Vagina (tissue), 2 donors: ENCODE data around the gene STK32B. TPM values are rescaled to one million over a fixed set of nuclear protein-coding genes. Genes with fewer than 3 reads are reported as not detected.

Experiments used
- DNase-seq, 2 donors: peaks; one replicate each; pipeline ENCODE4 v3.0.0-alpha.2; 2017; ENCODE audit errors: extremely low spot score in 2 of 2
- H3K27ac ChIP-seq: fragments of 200-600 bp; sonication (generic); one replicate; pipeline ENCODE4 v1.5.1; 2019
- H3K27me3 ChIP-seq: fragments of 200-600 bp; sonication (generic); one replicate; pipeline ENCODE4 v1.5.1; 2019
- H3K36me3 ChIP-seq, 2 donors: fragments of 200-600 bp; sonication (generic); one replicate each; pipeline ENCODE4 v1.5.1; 2017 to 2019
- H3K4me1 ChIP-seq: fragments of 200-600 bp; sonication (generic); one replicate; pipeline ENCODE4 v1.5.1; 2019
- H3K4me3 ChIP-seq, 2 donors: fragments of 200-600 bp; sonication (generic); 1 replicate in 1 of 2; 2 replicates in 1 of 2; pipeline ENCODE4 v1.5.1; 2016 to 2019
- H3K9me3 ChIP-seq: fragments of 200-600 bp; sonication (generic); one replicate; pipeline ENCODE4 v1.5.1; 2019
- CTCF ChIP-seq, 3 experiments: fragments of 450-650 bp in 2 of 3; fragments of 200-600 bp in 1 of 3; sonication (generic) in 1 of 3; IDR thresholded peaks; one replicate each; pipeline ENCODE4 v1.5.1; 2017 to 2019; ENCODE audit warnings: antibody characterized with exemption in 3 of 3, mild to moderate bottlenecking in 2 of 3, moderate library complexity in 2 of 3
- POLR2A ChIP-seq, 2 donors: fragments of 450-650 bp; IDR thresholded peaks; one replicate each; pipeline ENCODE4 v1.6.1; 2017; ENCODE audit warnings: antibody characterized with exemption in 2 of 2, mild to moderate bottlenecking in 2 of 2, moderate library complexity in 2 of 2
- POLR2AphosphoS5 ChIP-seq, 2 donors: sonication (generic); formaldehyde crosslinking; IDR thresholded peaks; one replicate each; pipeline ENCODE4 v1.9.0; 2017; ENCODE audit warnings: antibody characterized with exemption in 2 of 2, mild to moderate bottlenecking in 2 of 2, low read depth in 1 of 2; ENCODE audit not compliant: insufficient read depth in 1 of 2
- intact Hi-C: fragments of 100-400 bp; cut with DNase I; formaldehyde crosslinking; loops from one replicate; pipeline ENCODE4 v1.15.1; 2023
- total RNA-seq: library from RNA; depleted of rRNA; stranded (reverse); fragments of >200 nt; gene quantifications from one replicate; pipeline ENCODE4 v1.2.3, GENCODE V29; 2016

STK32B gene
- total RNA-seq, 1 donor from 2014 or later: 6.4 TPM

- no peaks in the 10 kb centered on the region for H3K4me1 ChIP-seq
- TF ChIP-seq POLR2AphosphoS5 (IDR thresholded peaks at IDR 0.05; ENCODE audit: insufficient read depth in 1 of 2, low read depth in 1 of 2) (no peak), CTCF (IDR thresholded peaks at IDR 0.05) (no peak), POLR2A (IDR thresholded peaks at IDR 0.05) (no peak)
- no peak for DNase-seq
- intact Hi-C loops: no loop called here
- no peaks in the 10 kb centered on the region for H3K36me3 ChIP-seq
- H3K27ac ChIP-seq: no peak overlapping the region
- H3K9me3 ChIP-seq: no peaks in the 10 kb centered on the region
- no peak overlapping the region for H3K4me3 ChIP-seq
- H3K27me3 ChIP-seq: no peaks in the 10 kb centered on the region
Measured at GRCh38 chr4:5459236-5459635, 408.0 kb downstream of the STK32B start.

GRCh38 chr4:5460106-5460801, 409.0 kb downstream of the STK32B start:
- Histone ChIP-seq H3K4me3 (no peak overlapping the region), H3K4me1 (no peaks in the 10 kb centered on the region), H3K9me3 (no peaks in the 10 kb centered on the region), H3K27me3 (no peaks in the 10 kb centered on the region), H3K27ac (no peak overlapping the region), H3K36me3 (no peaks in the 10 kb centered on the region)
- TF ChIP-seq CTCF (IDR thresholded peaks at IDR 0.05): no peak
- TF ChIP-seq POLR2A (IDR thresholded peaks at IDR 0.05): no peak
- DNase-seq: no peak
- intact Hi-C loops: no loop called here

GRCh38 chr4:5461477-5461876, 410.2 kb downstream of the STK32B start:
- H3K4me1 ChIP-seq: no peaks in the 10 kb centered on the region
- TF ChIP-seq CTCF (IDR thresholded peaks at IDR 0.05): no peak
- TF ChIP-seq POLR2AphosphoS5 (IDR thresholded peaks at IDR 0.05; ENCODE audit: insufficient read depth in 1 of 2, low read depth in 1 of 2): no peak
- no peak for TF ChIP-seq POLR2A (IDR thresholded peaks at IDR 0.05)
- intact Hi-C loops: no loop called here
- H3K36me3 ChIP-seq: no peaks in the 10 kb centered on the region
- H3K27me3 ChIP-seq: no peaks in the 10 kb centered on the region
- no peak overlapping the region for H3K4me3 ChIP-seq
- no peaks in the 10 kb centered on the region for H3K9me3 ChIP-seq
- H3K27ac ChIP-seq: no peak overlapping the region
- no peak for DNase-seq

GRCh38 chr4:5462254-5462835, 411.1 kb downstream of the STK32B start:
- no peak for DNase-seq
- no peaks in the 10 kb centered on the region for H3K36me3 ChIP-seq
- intact Hi-C loops: no loop called here
- no peak overlapping the region for H3K4me3 ChIP-seq
- TF ChIP-seq CTCF (IDR thresholded peaks at IDR 0.05): no peak
- no peak for TF ChIP-seq POLR2A (IDR thresholded peaks at IDR 0.05)
- H3K4me1 ChIP-seq: no peaks in the 10 kb centered on the region
- no peaks in the 10 kb centered on the region for H3K9me3 ChIP-seq
- H3K27ac ChIP-seq: no peak overlapping the region
- H3K27me3 ChIP-seq: no peaks in the 10 kb centered on the region

GRCh38 chr4:5462896-5463295, 411.6 kb downstream of the STK32B start:
- no peak overlapping the region for H3K27ac ChIP-seq
- no peak for DNase-seq
- H3K36me3 ChIP-seq: no peaks in the 10 kb centered on the region
- no peaks in the 10 kb centered on the region for H3K27me3 ChIP-seq
- no peak overlapping the region for H3K4me3 ChIP-seq
- TF ChIP-seq POLR2AphosphoS5 (IDR thresholded peaks at IDR 0.05; ENCODE audit: insufficient read depth in 1 of 2, low read depth in 1 of 2) (no peak), POLR2A (IDR thresholded peaks at IDR 0.05) (no peak)
- no peaks in the 10 kb centered on the region for H3K4me1 ChIP-seq
- intact Hi-C loops: no loop called here
- no peaks in the 10 kb centered on the region for H3K9me3 ChIP-seq
